K562 treated with DMSO at 1 percent for 12 hours (cell line): ENCODE measurements around the gene SFMBT1. TPM values are rescaled to one million over a fixed set of nuclear protein-coding genes. Genes with fewer than 3 reads are reported as not detected.

ENCODE experiments used
- total RNA-seq: library from RNA; unstranded; fragments of 300-600 nt; gene quantifications from 2 replicates; pipeline ENCODE4 v1.2.3, GENCODE V29; 2022; ENCODE audit not compliant: insufficient read depth

Gene SFMBT1, protein sequence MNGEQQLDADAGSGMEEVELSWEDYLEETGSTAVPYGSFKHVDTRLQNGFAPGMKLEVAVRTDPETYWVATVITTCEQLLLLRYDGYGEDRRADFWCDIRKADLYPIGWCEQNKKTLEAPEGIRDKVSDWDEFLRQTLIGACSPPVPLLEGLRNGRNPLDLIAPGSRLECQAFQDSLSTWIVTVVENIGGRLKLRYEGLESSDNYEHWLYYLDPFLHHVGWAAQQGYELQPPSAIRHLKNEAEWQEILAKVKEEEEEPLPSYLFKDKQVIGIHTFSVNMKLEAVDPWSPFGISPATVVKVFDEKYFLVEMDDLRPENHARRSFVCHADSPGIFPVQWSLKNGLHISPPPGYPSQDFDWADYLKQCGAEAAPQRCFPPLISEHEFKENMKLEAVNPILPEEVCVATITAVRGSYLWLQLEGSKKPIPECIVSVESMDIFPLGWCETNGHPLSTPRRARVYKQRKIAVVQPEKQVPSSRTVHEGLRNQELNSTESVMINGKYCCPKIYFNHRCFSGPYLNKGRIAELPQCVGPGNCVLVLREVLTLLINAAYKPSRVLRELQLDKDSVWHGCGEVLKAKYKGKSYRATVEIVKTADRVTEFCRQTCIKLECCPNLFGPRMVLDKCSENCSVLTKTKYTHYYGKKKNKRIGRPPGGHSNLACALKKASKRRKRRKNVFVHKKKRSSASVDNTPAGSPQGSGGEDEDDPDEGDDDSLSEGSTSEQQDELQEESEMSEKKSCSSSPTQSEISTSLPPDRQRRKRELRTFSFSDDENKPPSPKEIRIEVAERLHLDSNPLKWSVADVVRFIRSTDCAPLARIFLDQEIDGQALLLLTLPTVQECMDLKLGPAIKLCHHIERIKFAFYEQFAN
- total RNA-seq: 0.77 and 6.5 TPM in 2 replicates

DNA sequence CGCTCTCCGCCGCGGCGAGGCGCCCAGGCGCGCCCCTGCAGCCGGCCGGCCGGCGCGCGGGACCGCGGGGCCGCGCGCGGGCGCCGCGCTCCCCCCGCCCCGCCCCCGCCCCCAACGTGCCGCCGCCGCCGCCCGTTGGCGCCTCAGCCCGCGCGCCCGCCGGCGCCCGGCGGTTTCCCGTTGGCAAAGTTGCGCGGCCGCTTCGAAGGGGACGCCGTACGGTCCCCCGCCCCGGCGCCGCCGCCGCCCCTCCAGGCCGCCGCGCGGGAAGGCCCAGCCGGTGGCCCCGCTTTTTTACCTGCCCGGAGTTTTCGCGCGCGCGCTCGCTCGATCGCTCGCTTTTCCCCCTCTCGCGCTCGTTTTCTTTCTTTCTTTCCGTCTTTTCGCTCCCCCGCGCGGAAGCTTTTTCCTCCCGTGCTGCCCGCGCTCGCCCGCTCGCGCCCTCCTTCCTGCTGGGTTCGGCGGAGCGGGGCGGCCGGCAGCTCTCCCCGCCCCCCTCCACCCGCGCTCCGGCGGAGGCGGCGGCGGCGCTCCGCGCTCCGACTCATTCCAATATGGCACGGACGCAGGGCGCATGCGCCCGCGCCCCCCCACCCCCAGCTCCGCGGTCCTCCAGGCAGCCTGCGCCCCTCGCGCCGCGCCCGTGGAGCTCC is at the start of gene SFMBT1:
TSS of gene SFMBT1 (minus strand) at position 556 of the 653 bp plus-strand sequence. CDS start 76,945 bp downstream, outside the sequence.

DNA sequence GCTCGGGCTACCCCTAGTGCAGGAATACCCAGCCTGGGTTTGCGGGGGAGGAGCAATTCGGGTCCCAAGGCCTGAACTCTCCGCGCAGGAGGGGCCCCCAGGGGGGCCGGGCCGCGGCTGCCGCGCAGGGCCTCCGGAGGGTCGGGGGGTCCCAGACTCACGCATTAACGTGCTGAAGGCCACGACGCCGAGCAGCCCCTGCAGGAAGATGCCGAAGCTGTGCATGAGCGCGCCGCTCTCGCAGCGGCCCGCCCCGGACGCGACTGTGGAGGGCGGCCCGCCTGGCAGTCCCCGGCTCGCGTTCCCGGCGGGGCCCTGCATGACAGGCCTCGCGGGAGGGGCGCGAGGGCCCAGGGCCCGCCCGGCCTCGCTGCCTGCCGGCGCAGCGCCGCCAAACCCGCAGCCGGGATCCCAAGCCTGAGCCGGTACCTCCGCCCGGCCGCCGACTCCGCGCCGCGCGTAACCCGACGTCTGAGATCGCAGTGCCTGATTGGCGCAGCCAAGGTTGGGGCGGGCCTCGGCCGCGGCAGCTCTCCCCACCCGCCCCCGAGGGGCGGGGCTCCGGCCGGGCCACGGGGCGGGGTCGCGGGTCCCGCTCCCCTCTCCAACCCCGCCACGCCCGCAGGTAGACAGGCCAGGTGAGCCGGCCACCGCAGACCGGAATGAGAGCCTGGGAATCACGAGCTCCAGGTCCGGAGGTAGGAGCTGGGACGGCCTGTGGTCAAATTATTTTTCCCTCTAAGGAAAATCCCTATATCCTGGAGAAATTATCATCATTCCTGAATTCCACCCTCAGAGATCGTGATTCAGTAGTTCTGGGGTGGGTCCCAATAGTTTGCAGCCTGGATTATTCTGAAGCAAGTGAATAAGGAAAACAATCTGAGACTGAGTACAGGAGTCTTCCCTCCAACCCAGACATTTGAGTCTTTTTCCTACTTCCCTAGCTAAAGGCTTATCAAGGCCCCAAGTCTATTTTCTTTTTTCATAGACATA is 148.4 kb downstream of the SFMBT1 start, which contains the start of gene STIMATE:
TSS of gene STIMATE (minus strand) at position 419 of the 993 bp plus-strand sequence. CDS start at position 321, 98 bp downstream.

Other genes starting within 250 kb of the SFMBT1 start
- 0.91 and 6.1 TPM in 2 replicates for gene ITIH4, start 215.4 kb downstream of the SFMBT1 start, total RNA-seq
- 4.0 and 8.0 TPM in 2 replicates for gene MUSTN1, start 211.1 kb downstream of the SFMBT1 start, total RNA-seq
- gene STIMATE, start 148.5 kb downstream of the SFMBT1 start, total RNA-seq: 5.3 and 22.5 TPM in 2 replicates
- gene RFT1, start 84.4 kb upstream of the SFMBT1 start, total RNA-seq: 8.5 and 9.3 TPM in 2 replicates
- 9.9 and 15.3 TPM in 2 replicates for gene PRKCD, start 115.1 kb upstream of the SFMBT1 start, total RNA-seq
- gene TKT, start 209.9 kb upstream of the SFMBT1 start, total RNA-seq: 206 and 244 TPM in 2 replicates